Right ventricle myocardium superior (tissue), 1 donor: ENCODE data around the gene OSCP1. TPM values are rescaled to one million over a fixed set of nuclear protein-coding genes. Genes with fewer than 3 reads are reported as not detected.

Experiments
- ATAC-seq: fragments of 200-7000 bp; cut with Tn5 transposase; one replicate; pipeline ENCODE4 v1.9.1; 2020; ENCODE audit warnings: mild to moderate bottlenecking; ENCODE audit not compliant: poor library complexity
- DNase-seq: peaks from one replicate; pipeline ENCODE4 v3.0.0-alpha.2; 2020
- intact Hi-C: fragments of 100-400 bp; cut with DNase I; formaldehyde crosslinking; loops from one replicate; pipeline ENCODE4 v1.11.2; 2022
- total RNA-seq: library from RNA; stranded (reverse); fragmentation: NEBNext Ultra II Directional; extraction: Animal tissue kit (Norgen Biotek cat#: 25700); gene quantifications from one replicate; pipeline ENCODE4 v1.2.1, GENCODE V29; 2021
- donor health status: DM: no; HTN: yes; CAD: no; lungs with severe emphysema.

The OSCP1 gene
- total RNA-seq, 1 donor from 2014 or later = 7.4 TPM

DNA sequence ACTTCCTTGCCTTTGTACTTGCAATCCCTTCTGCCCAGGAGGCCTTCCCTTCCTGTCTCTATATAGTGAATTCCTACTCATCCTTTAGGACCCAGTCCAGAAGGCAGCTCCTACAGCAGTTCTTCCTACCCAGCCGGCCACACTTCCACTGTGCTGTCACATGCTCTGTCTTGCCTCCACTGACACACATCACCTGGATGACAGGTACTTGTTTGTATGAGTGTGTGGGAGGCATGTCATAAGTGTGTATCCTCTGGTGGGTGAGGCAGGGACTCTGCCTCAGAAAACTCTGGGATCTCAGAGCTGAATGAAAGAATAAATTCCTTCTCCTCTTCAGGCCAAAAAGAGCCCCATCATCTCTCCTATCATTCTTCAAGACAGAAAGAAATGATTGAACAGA, 5.1 kb upstream of the OSCP1 start:
- intact Hi-C loops = no loop called here
- no peak for ATAC-seq
- no peak for DNase-seq

GRCh38 chr1:36453600-36454388, 3.5 kb upstream of the OSCP1 start:
- ATAC-seq = no peak
- DNase-seq = no peak
- intact Hi-C loops = no loop called here

- intact Hi-C loops = no loop called here
- ATAC-seq = no peak
- no peak for DNase-seq
Observed at GRCh38 chr1:36453051-36453450, 2.8 kb upstream of the OSCP1 start.

DNA sequence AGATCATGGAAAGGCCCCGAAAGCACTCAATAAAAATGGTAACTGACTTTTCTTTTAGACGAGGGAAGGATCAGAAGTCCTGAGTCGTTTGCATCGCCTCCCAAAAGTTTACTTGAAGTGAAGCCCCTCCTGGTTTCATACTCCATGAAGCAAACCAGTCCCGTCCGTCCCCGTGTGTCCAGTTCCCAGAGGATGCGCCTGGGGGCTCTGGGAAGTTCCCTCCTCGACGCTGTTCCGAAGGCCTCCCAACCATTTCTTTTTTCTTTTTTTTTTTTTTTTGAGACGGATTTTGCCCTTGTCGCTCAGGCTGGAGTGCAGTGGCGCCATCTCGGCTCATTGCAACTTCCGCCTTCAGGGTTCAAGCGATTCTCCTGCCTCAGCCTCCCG, 661 bp upstream of the OSCP1 start:
- DNase-seq = no peak
- peak; percentile 4 for ATAC-seq
- intact Hi-C loops = no loop called here

GRCh38 chr1:36448530-36449056, 1.7 kb downstream of the OSCP1 start:
- intact Hi-C loops = no loop called here
- DNase-seq = no peak
- ATAC-seq = no peak

GRCh38 chr1:36447450-36447849, 2.8 kb downstream of the OSCP1 start:
- no peak for DNase-seq
- no peak for ATAC-seq
- intact Hi-C loops = no loop called here

DNA sequence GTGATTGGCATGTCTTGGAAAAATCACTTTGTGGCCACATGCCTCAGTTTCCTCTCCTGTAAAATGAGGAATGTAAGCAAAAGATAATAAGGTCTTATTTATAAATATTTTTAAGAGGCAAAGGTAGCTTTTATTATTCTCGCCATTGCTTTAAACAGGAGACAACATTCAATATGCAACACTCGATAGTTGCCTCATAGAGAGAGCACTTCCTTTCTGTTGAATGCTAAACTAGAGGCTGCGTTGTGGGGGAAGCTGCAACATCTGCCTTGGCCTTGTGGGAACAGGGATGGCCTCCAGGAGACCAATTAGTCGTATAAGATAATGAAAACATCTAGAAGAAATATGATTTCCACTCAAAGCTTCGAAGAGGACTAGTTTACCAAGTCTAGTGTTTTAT, 3.5 kb downstream of the OSCP1 start:
- intact Hi-C loops = no loop called here
- no peak for DNase-seq
- no peak for ATAC-seq

GRCh38 chr1:36446271-36446670, 4.0 kb downstream of the OSCP1 start:
- DNase-seq = no peak
- ATAC-seq = no peak
- intact Hi-C loops = no loop called here

GRCh38 chr1:36443297-36443696, 7.0 kb downstream of the OSCP1 start:
- no peak for ATAC-seq
- intact Hi-C loops = no loop called here
- no peak for DNase-seq

GRCh38 chr1:36442337-36442736, 7.9 kb downstream of the OSCP1 start:
- ATAC-seq (no peak), DNase-seq (no peak)
- intact Hi-C loops = no loop called here

DNA sequence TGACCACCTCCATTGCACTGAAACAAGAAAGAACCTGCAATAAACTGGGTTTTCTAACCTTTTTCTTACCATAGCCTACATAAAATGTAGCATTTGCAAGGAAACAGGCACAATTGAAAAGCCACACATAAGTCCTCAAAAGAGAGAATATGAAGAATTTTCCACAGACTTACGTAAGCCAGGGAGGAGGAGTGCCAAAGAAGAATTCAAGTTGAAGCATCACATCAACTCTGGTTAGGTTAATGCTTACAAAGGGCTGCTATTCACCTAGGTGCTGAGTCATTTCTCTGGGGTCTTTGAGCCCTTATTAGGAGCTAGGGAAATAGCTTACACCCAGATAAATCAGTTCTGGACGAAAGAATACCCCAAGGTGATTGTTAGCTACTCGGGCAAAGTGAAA, 9.6 kb downstream of the OSCP1 start:
- intact Hi-C loops = no loop called here

DNA sequence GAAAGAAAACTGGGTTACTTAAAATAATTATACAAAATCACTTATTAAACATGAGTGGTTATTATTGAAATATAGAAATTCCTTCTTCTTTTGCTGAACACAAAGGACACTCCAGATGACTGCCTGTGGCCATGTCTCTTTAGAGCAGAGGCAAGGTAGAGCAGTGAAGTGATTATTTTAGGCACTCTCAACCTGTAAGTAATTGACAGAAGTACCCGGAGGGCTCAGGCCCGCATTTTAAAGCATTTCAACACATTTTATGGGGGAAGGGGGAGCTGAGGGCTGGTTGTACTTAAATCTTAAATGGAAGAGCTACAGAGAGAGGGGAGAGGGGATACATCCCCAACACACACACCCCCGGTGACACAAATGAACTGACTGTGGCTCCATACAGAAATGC, 10.2 kb downstream of the OSCP1 start:
- intact Hi-C loops = no loop called here
- DNase-seq = no peak
- ATAC-seq = no peak

More for the DNA sequence above, 9.6 kb downstream of the OSCP1 start:
- ATAC-seq (no peak), DNase-seq (no peak)

GRCh38 chr1:36438715-36439114, 11.5 kb downstream of the OSCP1 start:
- ATAC-seq (no peak), DNase-seq (no peak)
- intact Hi-C loops = no loop called here

DNA sequence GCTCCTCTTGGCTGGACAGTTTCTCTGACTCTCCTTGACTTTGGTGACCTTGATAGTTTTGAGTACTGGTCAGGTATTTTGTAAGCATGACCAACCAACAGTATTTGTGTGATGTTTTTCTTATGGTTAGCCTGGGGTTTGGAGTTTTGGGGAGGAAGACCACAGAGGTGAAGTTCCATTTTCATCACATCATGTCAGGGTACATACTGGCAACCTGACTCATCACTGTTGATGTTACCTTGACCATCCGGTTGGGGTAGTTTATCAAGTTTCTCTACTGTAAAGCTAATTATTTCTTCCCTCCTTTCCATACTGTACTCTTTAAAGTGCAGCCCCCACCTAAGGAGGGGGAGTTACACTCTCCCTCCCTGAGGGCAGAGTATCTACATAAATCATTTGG, 13.4 kb downstream of the OSCP1 start:
- intact Hi-C loops = no loop called here
- no peak for ATAC-seq
- DNase-seq = no peak

GRCh38 chr1:36433102-36433501, 17.1 kb downstream of the OSCP1 start:
- DNase-seq (no peak), ATAC-seq (no peak)
- intact Hi-C loops = no loop called here

DNA sequence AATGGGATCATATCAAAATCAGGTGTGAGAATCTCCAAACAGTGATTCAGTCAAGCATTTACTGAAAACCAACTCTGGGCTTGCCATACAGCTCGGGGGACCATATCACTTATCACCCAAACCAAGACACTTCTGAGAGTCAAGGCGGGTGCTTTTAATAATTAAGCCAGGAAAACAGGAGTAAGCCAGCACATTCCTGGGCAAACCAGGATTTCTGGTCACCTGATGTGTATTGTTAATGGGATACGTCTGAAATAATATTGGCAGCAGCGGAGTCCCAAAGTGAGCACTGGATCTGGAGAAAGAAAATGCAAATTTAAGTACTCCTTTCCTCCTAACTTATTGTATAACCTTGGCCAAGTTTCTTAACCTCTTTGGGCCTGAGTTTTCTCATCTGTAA, 17.6 kb downstream of the OSCP1 start:
- ATAC-seq (no peak), DNase-seq (no peak)
- intact Hi-C loops = no loop called here

DNA sequence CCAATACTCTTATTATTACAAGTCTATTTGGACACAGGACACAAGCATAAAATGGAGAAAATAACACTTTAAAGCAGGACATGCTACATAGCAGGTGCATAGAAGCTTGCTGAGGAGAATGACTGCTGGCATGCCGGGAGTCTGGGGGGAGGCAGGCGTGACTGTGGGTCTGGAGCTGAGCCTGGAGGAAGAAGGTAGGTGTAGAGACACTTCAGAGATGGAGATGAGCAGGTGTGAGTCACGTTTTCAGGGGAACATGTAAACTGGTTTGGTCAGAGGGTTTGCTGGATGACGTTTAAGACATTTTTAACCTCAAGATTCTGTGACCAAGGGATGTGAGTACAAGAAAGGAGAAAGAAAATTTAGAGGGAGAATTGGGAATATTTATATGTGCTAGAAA, 24.5 kb downstream of the OSCP1 start:
- DNase-seq (no peak), ATAC-seq (no peak)
- intact Hi-C loops = no loop called here

- intact Hi-C loops = loop anchor here (1.0 to 5.0 kb wide), 2 partner anchors 79 to 324 kb away; no protein-coding TSS in a partner anchor
- ATAC-seq (no peak), DNase-seq (no peak)
Observed at GRCh38 chr1:36421649-36422048, 28.6 kb downstream of the OSCP1 start.

- DNase-seq (peak; percentile 92), ATAC-seq (peak; percentile 96)
- intact Hi-C loops = loop anchor here (1.0 to 5.0 kb wide), 2 partner anchors 79 to 324 kb away; no protein-coding TSS in a partner anchor
Observed at GRCh38 chr1:36420836-36421317, 29.4 kb downstream of the OSCP1 start.

DNA sequence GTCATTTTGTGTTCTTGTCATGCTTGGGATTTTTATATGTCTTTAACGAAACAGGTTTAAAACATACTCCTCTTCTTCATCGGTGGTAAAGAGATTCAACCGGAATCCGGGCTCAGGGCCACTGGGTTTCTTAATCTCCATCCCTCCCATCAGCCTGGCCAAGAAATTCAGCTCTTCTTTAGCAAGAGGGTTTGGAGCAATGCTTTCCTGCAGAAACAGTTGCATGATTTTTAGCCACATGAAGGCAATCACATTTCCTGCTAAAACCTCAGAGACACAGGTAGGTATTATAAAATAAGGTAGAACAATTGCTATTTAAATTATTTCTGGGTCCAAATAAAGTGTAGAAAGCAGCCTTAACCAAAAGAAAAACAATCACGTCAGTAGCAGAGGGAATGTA, 29.8 kb downstream of the OSCP1 start:
- intact Hi-C loops = loop anchor here (5.0 kb wide), 1 partner anchor 323 kb away; no protein-coding TSS in a partner anchor
- DNase-seq = no peak

More for the DNA sequence above, 29.8 kb downstream of the OSCP1 start:
- ATAC-seq = peak; percentile 64
